Epithelial cell of proximal tubule (primary cell): Measurements from ENCODE around the gene IGDCC3. TPM values are rescaled to one million over a fixed set of nuclear protein-coding genes. Genes with fewer than 3 reads are reported as not detected.

Experiments used
- DNase-seq: peaks from one replicate; pipeline ENCODE4 v3.0.0-alpha.2; 2011; ENCODE audit warnings: low read depth
- H3K4me3 ChIP-seq: 2 replicates; pipeline ENCODE4 v1.5.1; 2011; ENCODE audit warnings: low read depth, mild to moderate bottlenecking, low read length
- total RNA-seq: library from RNA; depleted of rRNA; stranded (reverse); fragments of >200 nt; gene quantifications from 2 replicates; pipeline ENCODE4 v1.2.3, GENCODE V29; 2015
- TF ChIP-seq, protein P1 (sequence below): conservative IDR thresholded peaks from 2 replicates; pipeline ENCODE4 v1.5.1; 2012; ENCODE audit warnings: low read depth, mild to moderate bottlenecking, low read length

The IGDCC3 gene
- total RNA-seq, 1 donor from 2014 or later: not detected

DNA sequence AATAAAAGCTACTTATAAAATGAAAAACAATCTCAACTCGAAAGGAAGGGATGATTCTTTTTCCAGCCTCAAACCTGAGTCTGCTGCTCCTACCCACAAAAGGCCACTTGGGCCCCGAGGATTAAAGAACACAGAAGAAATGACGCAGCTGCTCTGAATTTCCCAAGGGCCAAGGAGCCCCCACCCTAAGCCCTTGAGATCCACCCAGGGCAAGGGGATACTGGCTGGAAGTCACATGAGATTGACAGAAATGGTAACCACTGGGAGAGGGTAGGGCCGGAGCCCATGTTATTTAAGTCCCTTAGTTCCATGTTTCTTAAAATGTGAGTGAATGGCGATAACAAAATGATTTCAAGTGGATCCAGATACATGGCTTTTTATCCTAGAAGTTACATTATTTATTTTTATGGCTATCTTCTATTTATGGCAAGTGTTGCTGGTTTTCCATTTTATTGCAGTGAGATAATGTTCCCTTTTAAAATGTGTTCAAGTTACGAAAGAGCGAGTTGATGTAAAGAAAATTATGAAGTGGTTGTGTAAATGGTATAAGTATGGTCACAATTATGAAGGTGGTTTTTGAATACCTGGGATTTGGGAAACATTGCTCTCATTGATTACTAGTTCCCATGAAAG is 28.1 kb upstream of the IGDCC3 start:
- TF ChIP-seq, protein P1, sequence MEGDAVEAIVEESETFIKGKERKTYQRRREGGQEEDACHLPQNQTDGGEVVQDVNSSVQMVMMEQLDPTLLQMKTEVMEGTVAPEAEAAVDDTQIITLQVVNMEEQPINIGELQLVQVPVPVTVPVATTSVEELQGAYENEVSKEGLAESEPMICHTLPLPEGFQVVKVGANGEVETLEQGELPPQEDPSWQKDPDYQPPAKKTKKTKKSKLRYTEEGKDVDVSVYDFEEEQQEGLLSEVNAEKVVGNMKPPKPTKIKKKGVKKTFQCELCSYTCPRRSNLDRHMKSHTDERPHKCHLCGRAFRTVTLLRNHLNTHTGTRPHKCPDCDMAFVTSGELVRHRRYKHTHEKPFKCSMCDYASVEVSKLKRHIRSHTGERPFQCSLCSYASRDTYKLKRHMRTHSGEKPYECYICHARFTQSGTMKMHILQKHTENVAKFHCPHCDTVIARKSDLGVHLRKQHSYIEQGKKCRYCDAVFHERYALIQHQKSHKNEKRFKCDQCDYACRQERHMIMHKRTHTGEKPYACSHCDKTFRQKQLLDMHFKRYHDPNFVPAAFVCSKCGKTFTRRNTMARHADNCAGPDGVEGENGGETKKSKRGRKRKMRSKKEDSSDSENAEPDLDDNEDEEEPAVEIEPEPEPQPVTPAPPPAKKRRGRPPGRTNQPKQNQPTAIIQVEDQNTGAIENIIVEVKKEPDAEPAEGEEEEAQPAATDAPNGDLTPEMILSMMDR: no peak
- H3K4me3 ChIP-seq: no peak overlapping the region
- DNase-seq: no peak

DNA sequence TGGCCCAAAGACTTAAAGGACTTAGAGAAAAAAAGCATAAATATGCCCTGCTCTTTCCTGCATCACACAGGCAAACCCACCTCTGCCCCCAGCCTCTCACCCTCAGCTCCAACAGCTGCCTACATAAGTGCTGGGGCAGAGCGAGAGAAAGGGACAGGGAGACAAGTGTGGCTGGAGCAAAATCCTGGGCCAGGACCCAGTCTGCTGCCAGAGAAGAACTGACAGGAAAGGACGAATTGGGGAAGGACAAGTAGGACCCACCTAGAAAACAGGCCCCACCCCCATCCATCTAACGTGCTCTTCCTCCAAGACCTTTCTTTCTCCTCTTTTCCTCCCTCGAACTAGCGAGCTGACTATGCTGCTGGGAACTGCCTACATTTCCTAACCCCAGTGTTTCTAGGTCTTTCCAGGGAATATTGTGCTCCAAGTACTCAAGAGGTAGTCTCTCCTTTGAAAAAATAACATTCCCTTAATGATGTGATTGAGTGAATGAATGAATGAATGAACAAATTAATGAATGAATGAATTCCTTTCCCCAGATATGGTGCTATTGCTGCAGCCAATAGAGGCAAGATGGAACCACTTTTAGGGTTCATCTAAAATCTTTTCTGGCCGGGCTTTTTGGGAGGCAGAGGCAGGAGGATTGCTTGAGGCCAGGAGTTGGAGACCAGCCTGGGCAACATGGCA is 26.5 kb upstream of the IGDCC3 start:
- TF ChIP-seq, protein P1: no peak
- H3K4me3 ChIP-seq: no peak overlapping the region
- DNase-seq: no peak

DNA sequence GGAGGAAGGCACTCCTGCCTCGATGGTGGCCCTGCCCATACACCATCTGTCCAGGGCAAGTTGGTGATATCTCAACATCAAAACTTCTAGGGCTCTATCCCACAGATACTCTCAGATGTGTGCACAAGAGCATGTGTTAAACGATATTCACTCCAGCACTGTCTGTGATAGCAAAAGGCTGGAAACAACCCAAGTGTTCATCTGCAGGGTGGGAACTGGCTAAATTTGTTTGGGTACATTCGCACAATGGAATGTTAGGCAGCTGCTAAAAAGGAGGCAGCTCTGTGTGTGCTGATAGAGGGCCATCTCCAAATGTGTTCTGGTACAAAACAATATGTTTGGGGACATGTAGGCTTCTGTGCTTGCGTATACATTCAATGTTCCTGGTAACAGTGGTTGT is 25.2 kb upstream of the IGDCC3 start:
- no peak overlapping the region for H3K4me3 ChIP-seq
- TF ChIP-seq, protein P1: no peak
- no peak for DNase-seq

DNA sequence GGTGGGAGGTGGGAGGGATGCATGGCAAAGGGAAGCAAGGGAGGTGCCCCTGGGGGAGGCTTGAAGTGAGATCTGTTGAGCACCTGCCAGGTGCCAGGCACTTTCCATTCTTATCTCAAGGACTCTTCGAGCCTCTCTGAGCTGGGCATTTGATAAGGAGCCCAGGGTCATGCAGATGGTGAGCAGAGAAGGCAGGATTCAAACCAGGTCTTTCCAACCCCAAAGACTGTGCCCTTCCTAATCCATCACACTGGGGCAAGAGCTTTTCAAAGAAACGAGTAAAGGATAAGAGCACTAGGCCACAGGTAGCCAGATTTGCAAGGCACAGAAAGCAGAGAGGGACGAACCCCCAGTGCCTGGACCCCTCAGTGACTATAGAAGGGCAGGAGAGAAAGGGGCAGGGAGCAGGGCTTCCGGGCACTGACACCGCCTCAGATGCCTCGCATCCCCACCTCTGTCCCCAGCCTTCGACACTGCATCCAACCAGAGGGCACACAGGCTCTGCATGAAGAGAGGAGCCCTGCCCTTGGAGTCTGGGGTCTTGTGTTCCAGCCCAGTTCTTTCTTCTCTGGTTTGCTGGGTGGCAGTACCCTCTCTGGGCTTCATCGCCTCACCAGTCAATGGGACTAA is 23.9 kb upstream of the IGDCC3 start:
- H3K4me3 ChIP-seq: no peak overlapping the region
- DNase-seq: no peak
- TF ChIP-seq, protein P1: no peak

GRCh38 chr15:65400760-65401610 is 23.2 kb upstream of the IGDCC3 start:
- TF ChIP-seq, protein P1: peak; percentile 89
- DNase-seq: no peak
- H3K4me3 ChIP-seq: no peak overlapping the region

DNA sequence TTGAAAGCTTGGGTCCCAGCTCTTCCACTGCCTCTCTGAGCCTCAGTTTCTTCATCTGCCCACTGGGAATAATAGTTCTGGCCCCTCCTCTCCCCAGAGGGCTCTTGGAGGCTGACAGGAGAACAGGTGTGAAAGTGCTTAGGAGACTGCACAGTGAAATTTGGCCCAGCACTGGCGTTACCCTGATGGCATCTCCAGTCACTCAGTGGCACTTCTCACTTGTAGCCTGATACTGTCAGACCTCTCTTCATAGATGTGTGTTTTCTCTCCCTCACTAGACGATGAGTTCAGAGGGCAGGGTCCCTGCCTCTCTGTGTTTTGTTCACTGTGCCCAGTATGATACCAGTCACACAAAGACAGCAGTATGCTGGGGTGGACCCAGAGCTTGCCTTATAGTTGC is 22.2 kb upstream of the IGDCC3 start:
- TF ChIP-seq, protein P1: no peak
- DNase-seq: no peak
- H3K4me3 ChIP-seq: no peak overlapping the region
